MCF 10A (cell line): ENCODE data around the gene PIEZO1. TPM values are rescaled to one million over a fixed set of nuclear protein-coding genes. Genes with fewer than 3 reads are reported as not detected.
A peak's percentile ranks its signal among the peaks of the same experiment; 100 is the strongest.

Experiments used
- BruUV-seq: library from RNA; stranded (reverse); fragments of 400-500 nt; replicated peaks from 2 replicates; lab custom pipeline; 2021; lab: Mats Ljungman, UMichigan
- CTCF ChIA-PET: fragments of 300-600 bp; sonication (Branson Sonifier 250); formaldehyde crosslinking; extraction: SDS; loops from one replicate; lab custom pipeline; 2021; ENCODE audit warnings: antibody characterized with exemption, inconsistent platforms; lab: Yijun Ruan, JAX
- POLR2A ChIA-PET: fragments of 300-600, 350-650 bp; sonication (Branson Sonifier 250); formaldehyde crosslinking; extraction: SDS; loops from one replicate; lab custom pipeline; 2020; ENCODE audit warnings: antibody characterized with exemption, inconsistent platforms; lab: Yijun Ruan, JAX
- DNase-seq: peaks from one replicate; pipeline ENCODE4 v3.0.0-alpha.2; 2018; ENCODE audit not compliant: unreplicated experiment
- H3K27ac Mint-ChIP-seq: one replicate; pipeline ENCODE4 v1.8.0; 2022; ENCODE audit warnings: mild to moderate bottlenecking, low read depth, mixed read lengths; ENCODE audit not compliant: unreplicated experiment
- H3K27me3 Mint-ChIP-seq: one replicate; pipeline ENCODE4 v1.8.0; 2022; ENCODE audit warnings: mixed read lengths; ENCODE audit not compliant: insufficient read depth, unreplicated experiment
- H3K36me3 Mint-ChIP-seq: one replicate; pipeline ENCODE4 v1.8.0; 2022; ENCODE audit warnings: mild to moderate bottlenecking, moderate library complexity, mixed read lengths; ENCODE audit not compliant: insufficient read depth, unreplicated experiment
- H3K4me1 Mint-ChIP-seq: one replicate; pipeline ENCODE4 v1.8.0; 2022; ENCODE audit warnings: mixed read lengths; ENCODE audit not compliant: insufficient read depth, unreplicated experiment
- H3K4me3 Mint-ChIP-seq: one replicate; pipeline ENCODE4 v1.8.0; 2022; ENCODE audit warnings: mild to moderate bottlenecking, moderate library complexity, mixed read lengths; ENCODE audit not compliant: unreplicated experiment
- H3K9me3 Mint-ChIP-seq: one replicate; pipeline ENCODE4 v1.8.0; 2022; ENCODE audit warnings: mixed read lengths; ENCODE audit not compliant: unreplicated experiment
- intact Hi-C: fragments of 100-400 bp; cut with micrococcal nuclease; formaldehyde crosslinking; loops from 2 replicates; pipeline ENCODE4 v1.14.1; 2022
- total RNA-seq: library from RNA; stranded (reverse); gene quantifications from 2 replicates; pipeline ENCODE4 v1.2.3, GENCODE V29; 2022
- TF ChIP-seq, protein P1 (sequence below): fragments of 200-600 bp; IDR thresholded peaks from one replicate; pipeline ENCODE4 v1.8.0; 2022; ENCODE audit warnings: antibody characterized with exemption, mild to moderate bottlenecking; ENCODE audit not compliant: unreplicated experiment

PIEZO1 gene
- total RNA-seq, 1 experiment from 2014 or later = 193 TPM

DNA sequence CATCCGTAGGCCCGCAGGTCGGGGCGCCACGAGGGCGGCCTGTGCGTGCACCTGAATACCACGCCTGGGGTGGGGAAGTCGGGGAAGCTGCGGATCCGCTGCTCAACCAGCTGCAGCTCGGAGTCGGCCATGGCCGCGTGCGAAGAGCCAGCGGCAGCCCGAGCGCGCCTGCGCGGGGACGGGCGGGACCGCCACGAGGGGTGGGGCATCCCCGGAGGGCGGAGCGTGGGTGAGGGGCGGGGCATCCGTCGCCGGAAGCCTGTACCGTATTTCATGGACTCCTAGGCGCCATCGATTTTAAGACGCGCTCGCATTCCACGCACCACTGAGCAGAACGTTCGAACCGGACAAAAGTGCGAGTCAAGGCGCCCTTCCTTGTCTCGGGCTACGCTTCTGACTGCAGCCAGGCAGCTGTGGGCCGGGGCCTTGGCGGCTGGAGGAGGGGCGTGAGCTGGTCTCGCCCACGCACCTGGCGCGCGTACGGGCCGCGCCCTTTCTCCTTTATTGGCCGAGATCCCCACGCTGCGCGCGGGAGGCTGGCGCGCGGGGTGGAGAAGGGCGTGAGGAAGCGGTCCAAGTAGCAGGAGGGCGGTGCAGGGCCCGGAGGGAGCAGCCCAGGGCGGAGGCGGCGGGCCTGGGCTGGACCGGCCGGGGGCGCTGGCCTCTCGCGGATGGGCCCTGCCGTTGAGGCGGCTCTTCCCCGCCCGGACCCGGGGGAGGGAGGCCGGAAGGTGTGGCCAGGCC is 26.9 kb upstream of the PIEZO1 start, which contains the start of gene APRT:
Gene APRT (minus strand): TSS at position 160 of the 744 bp plus-strand sequence. CDS start 29 bp downstream, at position 131.
- H3K27me3 Mint-ChIP-seq = no peaks in the 10 kb centered on the region
- peak within 1 kb of the TSS; percentile 77 for H3K27ac Mint-ChIP-seq
- intact Hi-C loops = loop anchor here (1.0 kb wide), 3 partner anchors 45 to 405 kb away; partner anchors contain the start of genes TRAPPC2L and ZNF778
- peak within 1 kb of the TSS; percentile 76 for H3K4me3 Mint-ChIP-seq
- H3K4me1 Mint-ChIP-seq = peaks cover 5% of the 10 kb centered on the region
- BruUV-seq = TSS peak; percentile 48
- TF ChIP-seq, protein P1, sequence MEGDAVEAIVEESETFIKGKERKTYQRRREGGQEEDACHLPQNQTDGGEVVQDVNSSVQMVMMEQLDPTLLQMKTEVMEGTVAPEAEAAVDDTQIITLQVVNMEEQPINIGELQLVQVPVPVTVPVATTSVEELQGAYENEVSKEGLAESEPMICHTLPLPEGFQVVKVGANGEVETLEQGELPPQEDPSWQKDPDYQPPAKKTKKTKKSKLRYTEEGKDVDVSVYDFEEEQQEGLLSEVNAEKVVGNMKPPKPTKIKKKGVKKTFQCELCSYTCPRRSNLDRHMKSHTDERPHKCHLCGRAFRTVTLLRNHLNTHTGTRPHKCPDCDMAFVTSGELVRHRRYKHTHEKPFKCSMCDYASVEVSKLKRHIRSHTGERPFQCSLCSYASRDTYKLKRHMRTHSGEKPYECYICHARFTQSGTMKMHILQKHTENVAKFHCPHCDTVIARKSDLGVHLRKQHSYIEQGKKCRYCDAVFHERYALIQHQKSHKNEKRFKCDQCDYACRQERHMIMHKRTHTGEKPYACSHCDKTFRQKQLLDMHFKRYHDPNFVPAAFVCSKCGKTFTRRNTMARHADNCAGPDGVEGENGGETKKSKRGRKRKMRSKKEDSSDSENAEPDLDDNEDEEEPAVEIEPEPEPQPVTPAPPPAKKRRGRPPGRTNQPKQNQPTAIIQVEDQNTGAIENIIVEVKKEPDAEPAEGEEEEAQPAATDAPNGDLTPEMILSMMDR = peak; percentile 18
- H3K36me3 Mint-ChIP-seq = peaks cover 40% of the 10 kb centered on the region
- H3K9me3 Mint-ChIP-seq = no peaks in the 10 kb centered on the region
- CTCF ChIA-PET = interaction anchor here (0.7 to 6.2 kb wide), 8 partner anchors 13 to 355 kb away, joined by 3 to 47 read pairs (median 3); partner anchors contain the start of genes GALNS and TRAPPC2L
- peak; percentile 89 for DNase-seq
- POLR2A ChIA-PET = interaction anchor here (0.6 to 4.1 kb wide), 25 partner anchors 8 to 1306 kb away, joined by 3 to 42 read pairs (median 5); partner anchors contain the start of genes CDH15, CDT1, CHMP1A and GALNS

DNA sequence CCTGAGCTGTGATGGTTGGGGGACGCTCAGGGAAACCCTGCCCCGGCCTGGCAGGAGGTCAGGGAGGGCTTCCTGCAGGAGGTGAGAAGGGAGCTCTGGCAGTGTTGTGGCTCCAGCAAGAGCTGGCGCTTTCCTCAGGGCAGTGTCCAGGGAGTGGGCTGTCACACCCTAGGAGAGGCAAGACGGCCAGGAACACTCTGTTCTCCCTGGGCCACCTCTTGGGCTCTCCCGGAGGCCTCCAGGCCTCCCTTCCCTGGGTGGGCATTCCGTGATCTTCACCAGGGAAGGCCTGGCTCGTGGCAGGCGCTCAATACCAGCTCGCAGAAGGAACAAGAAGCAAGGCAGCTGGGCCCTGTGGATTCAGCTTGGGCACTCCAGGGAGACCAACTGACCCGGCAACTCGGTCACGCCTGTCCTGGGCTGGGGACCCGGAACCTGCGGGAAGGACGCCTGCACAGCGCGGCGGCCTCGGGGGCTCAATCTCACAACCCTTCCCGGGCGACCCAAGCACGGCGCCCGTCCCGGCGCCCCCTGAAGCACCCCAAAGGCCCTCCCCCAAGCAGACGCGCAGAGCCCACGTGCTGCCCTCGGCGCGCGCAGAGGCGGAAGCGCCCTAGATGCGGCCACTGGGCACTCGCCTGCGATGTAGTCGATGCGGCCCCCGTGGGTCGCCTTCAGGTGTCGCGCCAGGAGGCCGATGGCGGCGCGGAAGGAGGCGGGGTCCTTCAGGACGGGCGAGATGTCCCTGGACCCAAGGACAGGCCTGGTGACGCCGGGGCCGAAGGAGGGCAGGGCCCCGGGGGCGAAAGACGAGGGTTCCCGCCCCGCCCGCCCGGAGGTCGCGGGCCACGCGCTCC is 26.1 kb upstream of the PIEZO1 start:
- POLR2A ChIA-PET = interaction anchor here (0.6 to 4.1 kb wide), 26 partner anchors 7 to 846 kb away, joined by 3 to 42 read pairs (median 6); partner anchors contain the start of genes CDH15, CDT1, CHMP1A and CTU2
- TF ChIP-seq, protein P1 = no peak
- peak overlapping the region; percentile 77 for H3K27ac Mint-ChIP-seq
- BruUV-seq = no TSS peak
- H3K36me3 Mint-ChIP-seq = peaks cover 41% of the 10 kb centered on the region
- intact Hi-C loops = no loop called here
- DNase-seq = peak; percentile 84
- H3K9me3 Mint-ChIP-seq = no peaks in the 10 kb centered on the region
- peak overlapping the region; percentile 76 for H3K4me3 Mint-ChIP-seq
- no peaks in the 10 kb centered on the region for H3K27me3 Mint-ChIP-seq
- CTCF ChIA-PET = interaction anchor here (0.6 to 6.2 kb wide), 11 partner anchors 25 to 356 kb away, joined by 3 to 47 read pairs (median 4); partner anchors contain the start of genes GALNS and TRAPPC2L
- peaks cover 5% of the 10 kb centered on the region for H3K4me1 Mint-ChIP-seq

DNA sequence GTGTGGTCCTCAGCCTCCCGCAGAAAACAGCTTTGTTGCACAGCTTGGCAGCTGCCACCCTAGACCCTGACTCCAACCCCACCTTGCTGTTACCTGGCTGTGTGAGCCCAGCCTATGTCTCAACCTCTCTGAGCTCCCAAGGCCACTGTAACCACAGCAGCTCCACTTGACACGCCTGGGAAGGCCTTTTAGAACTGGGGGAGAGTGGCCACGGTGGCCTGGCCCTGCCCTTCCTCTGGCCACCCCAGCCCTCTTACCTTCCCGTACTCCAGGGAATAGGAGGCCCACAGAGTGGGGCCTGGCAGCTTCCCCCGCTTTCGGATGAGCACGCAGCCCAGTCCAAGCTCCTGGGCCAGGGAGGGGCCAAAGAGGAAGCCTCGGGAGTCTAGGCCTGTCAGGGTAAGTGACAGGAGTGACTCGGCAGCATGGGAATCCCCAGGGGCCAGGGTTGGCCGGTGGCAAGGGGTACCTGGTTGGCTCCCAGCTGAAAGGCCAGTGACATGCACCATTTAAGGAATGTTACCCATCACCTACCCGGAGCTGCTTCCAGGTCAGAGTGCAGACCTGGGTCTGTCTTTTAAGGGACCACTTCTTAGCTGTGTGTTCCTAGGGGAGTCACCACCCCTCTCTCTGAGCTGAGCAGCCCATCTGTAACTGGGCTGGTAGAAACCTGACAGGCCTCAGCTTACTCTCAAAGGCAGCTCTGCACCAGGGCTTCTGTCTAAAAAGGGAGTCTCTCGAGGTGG is 25.3 kb upstream of the PIEZO1 start:
- H3K4me3 Mint-ChIP-seq = peak overlapping the region; percentile 76
- H3K27ac Mint-ChIP-seq = peak overlapping the region; percentile 77
- H3K27me3 Mint-ChIP-seq = no peaks in the 10 kb centered on the region
- no peak for DNase-seq
- H3K4me1 Mint-ChIP-seq = peaks cover 5% of the 10 kb centered on the region
- TF ChIP-seq, protein P1 = no peak
- BruUV-seq = no TSS peak
- CTCF ChIA-PET = interaction anchor here (0.6 to 3.2 kb wide), 9 partner anchors 24 to 406 kb away, joined by 3 to 14 read pairs (median 4); partner anchors contain the start of genes GALNS and TRAPPC2L
- no peaks in the 10 kb centered on the region for H3K9me3 Mint-ChIP-seq
- POLR2A ChIA-PET = interaction anchor here (0.6 to 4.1 kb wide), 17 partner anchors 7 to 407 kb away, joined by 3 to 42 read pairs (median 7); partner anchors contain the start of genes CDT1, CTU2, GALNS and PIEZO1
- intact Hi-C loops = no loop called here
- peaks cover 42% of the 10 kb centered on the region for H3K36me3 Mint-ChIP-seq
